ENCODE measurements around the gene RALY. TPM values are rescaled to one million over a fixed set of nuclear protein-coding genes. Genes with fewer than 3 reads are reported as not detected.
A peak's percentile ranks its signal among the peaks of the same experiment; 100 is the strongest.

RALY gene
- total RNA-seq = 92.4 TPM
- long read RNA-seq, full-length matches to known transcripts = 180 of 253 reads
- long read RNA-seq, partial matches to known transcripts = 37 of 253 reads
- long read RNA-seq, other reads (novel, unspliced or antisense) = 36 of 253 reads

DNA sequence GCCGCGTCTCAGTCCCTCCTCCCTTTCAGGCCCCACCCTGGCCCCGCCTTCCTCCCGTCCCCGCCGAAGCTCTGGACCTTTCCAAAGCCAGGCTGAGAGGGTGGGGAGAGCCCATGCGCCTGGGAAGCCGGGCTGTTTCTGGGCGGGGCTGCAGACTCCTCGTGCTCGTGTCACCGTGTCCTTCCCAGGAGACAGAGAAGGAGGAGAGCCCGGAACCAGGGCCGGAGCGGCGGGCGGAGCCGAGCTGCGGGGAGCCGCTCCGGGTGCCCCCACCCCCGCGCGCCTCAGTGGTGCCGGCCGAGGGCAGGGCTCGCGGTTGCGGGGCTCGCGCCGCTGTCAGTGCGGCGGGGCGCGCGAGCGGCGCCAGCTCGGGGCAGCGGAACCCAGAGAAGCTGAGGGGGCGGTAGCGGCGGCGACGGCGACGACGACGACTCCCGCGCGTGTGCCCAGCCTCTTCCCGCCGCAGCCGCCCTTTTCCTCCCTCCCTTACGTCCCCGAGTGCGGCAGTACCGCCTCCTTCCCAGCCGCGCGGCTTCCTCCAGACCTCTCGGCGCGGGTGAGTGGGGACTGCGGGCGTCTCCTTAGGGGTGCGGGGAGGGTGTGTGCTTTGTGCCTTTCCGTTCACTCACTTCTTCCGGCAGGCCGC is at the start of gene RALY:
TSS of gene RALY (plus strand) at position 336 of the 646 bp plus-strand sequence. CDS start 78,164 bp downstream, outside the sequence.
- peak; percentile 99 for DNase-seq (ENCODE audit: low spot score)

DNA sequence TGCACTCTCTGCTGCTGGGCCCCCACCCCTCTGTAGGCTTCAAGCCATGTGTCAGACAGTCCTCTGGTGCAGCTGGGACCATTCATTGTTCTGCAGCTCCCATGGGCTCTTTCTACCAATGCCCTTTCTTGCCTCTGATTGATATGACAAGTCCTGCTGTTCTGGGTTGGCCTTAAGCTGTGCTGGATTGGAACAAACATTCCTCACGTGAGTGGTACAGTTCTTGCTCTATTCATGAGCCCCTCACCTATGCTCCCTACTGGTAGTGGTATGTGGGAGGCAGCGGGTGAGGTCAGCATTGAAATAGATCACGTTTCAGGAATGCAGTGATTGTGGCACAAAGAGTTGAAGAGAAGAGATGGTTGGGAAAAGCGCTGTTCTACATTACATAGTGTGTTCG is 48.8 kb upstream of the RALY start:
- no peak for DNase-seq (ENCODE audit: low spot score)

DNA sequence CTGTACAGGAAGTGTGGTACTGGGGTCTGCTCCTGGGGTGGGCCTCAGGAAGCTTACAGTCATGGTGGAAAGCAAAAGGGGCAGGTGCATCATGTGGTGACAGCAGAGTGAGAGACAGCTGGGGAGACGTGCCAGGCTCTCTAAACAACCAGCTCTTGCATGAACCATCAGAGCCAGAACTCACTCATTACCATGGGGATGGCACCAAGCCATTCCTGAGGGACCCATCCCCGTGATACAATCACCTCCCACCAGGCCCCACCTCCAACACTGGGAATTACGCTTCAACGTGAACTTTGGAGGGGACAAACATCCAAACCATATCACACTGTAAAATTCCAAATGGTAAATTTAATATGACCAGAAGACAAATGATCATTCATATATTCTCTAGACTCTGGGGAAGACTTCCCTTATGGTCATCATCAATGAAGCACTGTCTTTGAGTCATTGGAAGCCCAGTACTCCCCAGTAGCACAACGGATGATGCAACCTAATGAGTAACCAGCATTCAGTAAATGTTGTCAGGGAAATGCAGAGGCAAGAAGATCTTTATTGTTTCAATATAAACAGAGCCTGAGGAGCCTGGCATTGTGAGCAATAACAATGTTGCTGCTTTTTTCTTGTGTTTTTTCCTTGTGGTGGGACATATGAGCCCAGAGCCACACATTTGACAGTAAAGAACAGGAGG is 48.2 kb upstream of the RALY start:
- DNase-seq (ENCODE audit: low spot score) = no peak

DNA sequence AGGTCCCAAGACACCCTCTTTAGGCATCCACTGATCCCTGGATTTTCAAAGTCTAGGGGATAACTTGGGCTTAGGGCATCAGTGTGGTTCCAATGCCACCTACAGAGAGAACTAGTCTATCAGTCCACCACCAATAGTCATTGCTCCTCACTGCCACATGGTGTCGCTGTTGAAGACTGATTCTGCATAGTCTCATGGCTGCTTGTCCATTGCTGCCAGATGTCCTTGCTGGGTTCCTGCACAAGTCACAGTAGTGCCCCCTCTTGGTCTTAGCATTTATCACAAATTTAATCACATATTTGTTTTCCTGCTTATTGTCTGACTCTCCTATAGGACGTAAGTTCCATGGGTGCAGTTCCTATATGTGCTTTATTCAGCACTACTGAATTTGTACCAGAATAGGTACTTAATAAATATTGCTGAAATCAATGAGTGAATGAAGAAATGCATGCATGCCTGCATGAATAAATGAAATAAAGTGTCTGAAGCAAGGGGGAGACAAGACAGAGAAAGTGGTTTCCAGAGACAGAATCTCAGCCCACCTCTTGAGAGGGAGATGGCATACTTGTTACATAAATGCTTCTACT is 45.9 kb upstream of the RALY start:
- no peak for DNase-seq (ENCODE audit: low spot score)

DNA sequence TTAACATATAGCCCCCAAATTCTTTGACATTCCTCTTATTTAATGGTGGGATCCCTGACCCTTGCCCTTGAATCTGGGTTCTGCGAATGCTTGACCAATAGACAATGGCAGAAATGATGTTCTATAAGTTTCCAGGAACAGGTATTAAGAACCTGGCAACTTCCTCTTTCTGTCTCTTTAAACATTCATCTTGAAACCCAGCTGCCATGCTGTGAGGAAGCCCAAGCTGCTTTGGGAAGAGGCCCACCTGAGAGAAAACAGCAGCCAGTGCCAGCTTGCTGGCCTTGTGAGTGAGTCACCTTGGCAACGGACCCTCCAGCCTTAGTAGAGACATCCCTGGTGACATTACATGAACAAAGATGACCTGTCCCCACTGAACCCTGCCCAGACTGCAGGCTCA is 45.2 kb upstream of the RALY start:
- no peak for DNase-seq (ENCODE audit: low spot score)

DNA sequence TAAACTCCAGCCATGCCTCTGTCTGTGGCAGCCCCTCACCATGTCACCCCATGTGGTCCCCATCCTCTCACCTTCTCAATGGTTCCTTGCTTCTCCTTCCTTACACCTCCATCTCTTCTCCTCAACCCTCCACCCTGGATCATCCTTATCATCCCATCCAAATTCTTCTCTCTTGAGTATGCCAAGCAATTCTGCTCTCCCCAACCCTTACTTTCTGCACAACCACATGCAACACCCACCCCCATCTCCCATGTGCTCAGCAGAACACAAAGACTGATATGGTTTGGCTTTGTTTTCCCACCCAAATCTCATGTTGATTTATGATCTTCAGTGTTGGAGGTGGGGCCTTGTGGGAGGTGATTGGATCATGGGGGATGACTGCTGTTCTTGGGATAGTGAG is 42.5 kb upstream of the RALY start:
- no peak for DNase-seq (ENCODE audit: low spot score)

DNA sequence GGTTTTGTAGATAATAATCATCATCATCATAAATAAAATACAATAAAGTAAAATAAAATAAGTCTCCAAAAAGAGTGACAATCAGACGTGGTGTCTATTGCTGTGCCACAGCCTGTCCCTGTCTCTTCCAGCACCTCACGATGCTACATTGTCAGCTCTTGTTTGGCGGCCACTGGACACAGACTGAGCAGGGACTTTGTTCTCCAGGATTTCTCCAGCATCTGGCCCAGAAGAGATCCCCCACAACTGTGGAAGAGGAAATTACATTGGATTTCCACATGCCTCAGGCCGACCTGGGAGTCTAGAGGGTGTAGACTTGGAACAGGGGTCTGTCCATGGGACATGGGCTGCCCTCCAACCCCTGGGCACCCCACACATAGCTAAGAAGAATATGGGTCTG is 39.2 kb upstream of the RALY start:
- no peak for DNase-seq (ENCODE audit: low spot score)

DNA sequence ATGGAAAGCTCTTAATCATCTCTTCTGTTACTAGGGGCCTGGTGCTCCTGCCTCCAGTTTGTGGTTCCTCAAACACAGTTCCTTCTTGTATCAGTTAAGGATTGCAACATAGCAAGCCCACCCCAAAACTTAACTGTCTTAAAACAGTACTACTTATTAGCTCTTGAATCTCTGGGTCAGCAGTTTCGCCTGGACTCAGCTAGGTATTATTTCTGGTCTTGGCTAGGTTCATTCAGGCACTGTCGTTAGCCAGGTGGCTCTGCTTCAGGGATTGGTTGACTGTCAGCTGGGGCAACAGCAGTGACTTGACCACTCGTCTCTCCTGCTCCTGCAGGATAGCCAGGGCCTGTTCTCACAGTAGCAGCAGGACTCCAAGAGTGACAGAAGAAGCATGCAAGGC is 30.0 kb upstream of the RALY start:
- no peak for DNase-seq (ENCODE audit: low spot score)

DNA sequence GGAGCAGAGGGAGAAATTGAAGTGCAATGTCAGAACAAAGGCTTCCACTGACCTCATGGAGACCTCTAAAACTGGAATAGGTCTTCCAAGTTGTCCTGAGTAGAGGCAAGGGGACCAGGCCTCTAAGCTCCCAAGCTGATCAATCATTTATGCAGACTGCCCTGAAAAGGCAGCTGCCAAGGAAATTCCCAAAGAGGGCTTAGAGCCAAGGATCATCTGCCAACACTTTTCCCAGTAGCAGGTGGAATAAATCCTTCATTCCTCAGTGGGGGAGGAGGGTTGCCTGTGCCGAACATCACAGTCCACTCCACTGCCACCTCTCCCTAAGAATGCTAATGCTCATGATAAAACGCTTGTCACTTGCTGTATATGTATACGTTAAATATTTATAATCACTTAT is 29.3 kb upstream of the RALY start:
- no peak for DNase-seq (ENCODE audit: low spot score)

DNA sequence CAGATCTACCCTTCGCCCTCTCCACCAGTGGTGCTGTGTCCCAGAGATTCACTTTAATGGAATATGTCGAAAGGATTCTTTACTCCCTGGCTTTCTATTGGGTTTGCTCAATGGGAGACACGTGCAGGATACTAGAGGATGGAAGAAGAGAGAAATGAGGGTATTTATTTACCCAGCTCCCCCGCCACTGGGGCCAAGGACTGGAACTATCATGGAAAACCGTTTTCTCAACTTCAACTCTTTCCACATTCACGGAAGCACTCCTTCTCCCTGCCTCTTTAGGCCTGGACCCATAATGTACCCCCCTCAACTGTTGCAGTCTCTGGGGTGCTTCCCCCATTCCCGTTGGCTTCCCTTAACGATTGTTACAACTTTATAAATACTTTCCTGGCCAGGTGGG is 26.6 kb upstream of the RALY start:
- no peak for DNase-seq (ENCODE audit: low spot score)

DNA sequence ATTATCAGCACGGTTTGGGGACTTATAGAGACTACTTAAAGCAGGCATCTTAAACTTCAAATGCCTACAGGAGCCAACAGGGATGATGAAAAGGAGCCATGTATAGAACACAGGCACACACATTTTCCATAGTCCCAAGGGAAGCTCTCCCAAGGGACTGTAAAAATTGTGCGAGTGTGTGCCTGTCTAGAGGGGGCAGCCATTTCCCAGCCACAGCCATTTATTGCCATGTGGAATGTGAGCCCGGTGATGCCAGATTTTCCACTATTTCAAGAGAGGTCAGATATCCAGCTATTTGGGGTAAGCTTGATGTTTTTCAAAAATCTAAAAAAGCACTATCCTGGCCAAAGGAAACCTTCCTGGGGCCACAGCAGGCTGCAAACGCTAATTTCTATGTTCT is 24.1 kb upstream of the RALY start:
- DNase-seq (ENCODE audit: low spot score) = no peak

DNA sequence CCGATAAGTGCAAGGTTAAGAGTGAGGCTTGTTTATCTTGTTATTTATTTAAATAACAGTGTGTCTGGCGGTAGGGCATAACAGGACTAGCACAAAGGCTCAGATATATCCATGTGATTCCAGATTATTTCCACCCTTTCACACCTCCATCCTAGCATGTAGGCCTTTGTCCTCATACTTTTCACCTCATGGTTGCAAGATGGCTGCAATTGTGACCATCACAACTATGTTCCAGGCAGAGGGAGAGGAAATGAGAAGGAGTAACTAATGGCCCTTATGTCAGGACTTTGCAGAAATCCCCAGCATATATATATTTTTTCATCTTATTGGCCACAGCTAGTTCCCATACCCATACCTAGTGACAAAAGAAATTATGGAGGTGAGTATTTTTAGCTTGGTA is 23.5 kb upstream of the RALY start:
- no peak for DNase-seq (ENCODE audit: low spot score)

DNA sequence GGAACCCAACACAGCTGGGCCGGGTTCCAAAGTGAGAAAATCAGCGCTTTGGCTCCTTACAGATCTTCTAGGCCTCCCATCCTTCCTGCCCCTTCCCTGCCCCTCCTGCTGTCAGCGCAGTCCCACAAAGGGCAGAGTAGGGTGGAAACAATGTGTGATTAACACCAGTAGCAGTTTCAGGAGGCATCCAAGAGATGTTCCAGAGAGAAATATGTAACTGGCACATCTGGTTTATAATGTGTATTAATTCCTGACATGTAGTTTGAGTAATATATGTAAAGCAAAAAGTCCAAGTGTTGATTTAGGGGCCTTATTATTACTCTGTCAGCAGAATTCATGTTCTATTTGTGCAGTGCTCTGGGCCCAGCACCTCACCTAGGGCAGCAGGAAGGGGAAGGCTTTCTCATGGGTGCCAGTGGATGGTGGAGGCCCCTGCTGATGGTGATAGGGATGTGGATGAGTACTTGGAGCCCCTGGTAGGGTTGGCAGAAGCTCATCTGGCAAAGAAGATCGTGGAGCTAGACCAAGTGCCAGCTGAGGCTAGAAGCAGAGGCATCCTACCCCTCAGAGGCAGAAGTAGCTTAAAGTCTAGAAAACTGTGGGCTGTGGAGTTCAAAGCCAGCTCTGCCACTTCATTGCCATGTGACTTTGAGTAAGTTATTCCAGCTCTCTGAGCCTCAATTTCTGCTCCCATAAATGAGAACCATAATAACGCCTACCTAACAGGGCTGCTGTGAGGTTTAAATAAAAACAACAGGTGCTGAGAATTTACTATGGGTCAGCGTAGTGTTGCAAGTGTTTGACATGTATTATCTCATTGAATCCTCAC is 22.4 kb upstream of the RALY start:
- peak; percentile 11 for DNase-seq (ENCODE audit: low spot score)

DNA sequence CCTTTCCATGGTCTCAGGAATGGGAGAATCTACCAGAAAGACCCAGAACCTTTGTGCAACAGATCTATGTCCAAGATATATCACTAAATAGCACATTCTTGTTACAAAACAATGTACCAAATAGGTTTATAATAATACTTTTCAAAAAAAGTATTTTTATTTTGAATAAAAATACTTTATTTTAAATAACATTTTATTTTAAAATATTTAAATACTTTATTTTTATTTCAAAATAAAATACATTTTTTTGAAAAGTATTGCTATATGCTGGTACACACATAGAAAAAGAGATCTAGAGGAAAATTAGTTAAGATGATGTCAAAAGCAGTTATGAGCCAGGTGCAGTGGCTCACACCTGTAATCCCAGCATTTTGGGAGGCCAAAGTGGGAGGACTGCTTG is 16.8 kb upstream of the RALY start:
- no peak for DNase-seq (ENCODE audit: low spot score)

DNA sequence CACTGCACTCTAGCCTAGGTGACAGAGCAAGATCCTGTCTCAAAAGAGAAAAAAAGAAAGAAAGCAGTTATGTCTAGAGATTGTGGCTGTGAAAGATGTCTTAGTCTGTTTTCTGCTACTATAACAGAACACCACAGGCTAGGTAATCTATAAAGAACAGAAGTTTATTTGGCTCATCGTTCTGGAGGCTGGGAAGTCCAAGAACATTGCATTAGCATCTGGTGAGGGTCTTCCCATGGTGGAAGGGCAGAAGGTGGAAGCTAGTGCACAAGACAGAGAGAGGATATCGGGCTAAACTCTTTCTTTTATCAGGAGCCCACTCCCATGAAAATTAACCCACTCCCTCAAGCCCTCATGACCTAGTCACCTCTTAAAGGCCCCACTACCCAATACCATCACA is 16.2 kb upstream of the RALY start:
- DNase-seq (ENCODE audit: low spot score) = no peak

DNA sequence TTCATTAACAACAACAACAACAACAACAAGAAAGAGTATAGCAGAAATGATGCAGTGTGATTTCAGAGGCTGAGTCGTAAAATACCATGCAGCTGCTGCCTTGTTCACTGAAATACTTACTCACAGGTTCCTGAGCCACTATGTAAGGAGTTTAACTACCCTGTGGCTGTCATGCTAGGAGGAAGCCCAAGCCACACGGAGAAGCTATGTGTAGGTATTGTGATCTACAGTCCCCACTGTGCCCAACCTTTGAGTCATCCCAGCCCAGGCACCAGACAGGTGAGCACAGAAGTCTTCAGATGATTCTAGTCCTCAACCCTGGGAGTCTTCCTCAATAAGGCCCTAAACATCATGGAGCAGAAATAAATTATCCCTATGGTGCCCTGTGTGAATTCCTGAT is 14.6 kb upstream of the RALY start:
- DNase-seq (ENCODE audit: low spot score) = no peak

DNA sequence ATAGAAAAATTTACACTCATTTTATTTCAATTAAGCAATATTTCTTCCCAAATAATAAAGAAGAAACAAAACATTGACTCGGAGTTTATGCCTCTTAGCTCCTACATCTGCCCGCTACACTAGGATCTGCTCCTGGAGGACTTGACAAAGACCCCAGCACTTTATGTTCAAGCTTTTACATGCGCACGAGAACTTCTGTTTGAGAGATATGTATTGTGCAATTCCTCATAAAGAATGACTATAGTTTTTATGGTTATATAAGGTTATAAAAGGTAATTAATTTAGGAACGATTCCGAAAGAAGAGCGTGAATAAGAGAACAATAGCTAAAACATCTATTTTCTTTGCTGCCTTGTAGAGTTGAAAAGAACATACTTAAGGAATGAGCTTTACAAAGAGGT is 12.4 kb upstream of the RALY start:
- DNase-seq (ENCODE audit: low spot score) = no peak

DNA sequence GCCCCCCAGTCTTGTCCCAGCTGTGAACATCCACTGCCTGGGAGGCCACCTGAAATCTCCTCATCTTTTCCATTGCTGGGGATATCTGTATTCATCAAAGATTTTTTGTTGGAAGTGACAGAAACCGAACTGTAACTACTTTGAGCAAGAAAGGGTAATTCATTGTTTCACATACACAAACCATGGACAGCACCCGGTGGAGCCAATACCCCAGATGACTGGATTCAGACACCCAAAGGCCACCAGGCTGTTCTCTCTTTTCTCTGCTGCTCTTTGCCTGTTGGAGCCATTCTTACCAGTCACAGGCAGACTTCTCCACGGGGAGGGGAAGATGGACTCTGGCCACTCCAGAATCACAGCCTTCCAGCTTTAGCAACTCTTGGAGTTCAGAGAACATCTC is 11.7 kb upstream of the RALY start:
- DNase-seq (ENCODE audit: low spot score) = no peak

DNA sequence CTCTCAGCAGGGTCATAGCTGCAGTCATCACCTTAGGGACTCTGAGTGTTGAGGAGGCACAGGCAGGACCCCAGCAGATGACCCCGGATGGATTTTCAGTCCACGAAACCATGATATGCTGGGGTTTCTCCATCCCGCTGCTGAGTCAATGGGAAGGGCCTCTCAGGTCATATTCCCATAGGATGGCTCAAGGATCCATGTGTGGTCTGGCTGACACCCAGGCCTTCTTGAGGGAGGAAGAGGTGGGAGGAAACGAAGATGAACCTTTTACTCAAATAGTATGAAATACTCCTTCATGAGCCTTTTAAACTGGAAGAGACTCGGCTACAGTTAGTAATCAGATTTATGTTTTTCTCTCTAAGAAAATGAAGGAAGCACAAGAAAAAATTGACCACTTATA is 10.3 kb upstream of the RALY start:
- no peak for DNase-seq (ENCODE audit: low spot score)

DNA sequence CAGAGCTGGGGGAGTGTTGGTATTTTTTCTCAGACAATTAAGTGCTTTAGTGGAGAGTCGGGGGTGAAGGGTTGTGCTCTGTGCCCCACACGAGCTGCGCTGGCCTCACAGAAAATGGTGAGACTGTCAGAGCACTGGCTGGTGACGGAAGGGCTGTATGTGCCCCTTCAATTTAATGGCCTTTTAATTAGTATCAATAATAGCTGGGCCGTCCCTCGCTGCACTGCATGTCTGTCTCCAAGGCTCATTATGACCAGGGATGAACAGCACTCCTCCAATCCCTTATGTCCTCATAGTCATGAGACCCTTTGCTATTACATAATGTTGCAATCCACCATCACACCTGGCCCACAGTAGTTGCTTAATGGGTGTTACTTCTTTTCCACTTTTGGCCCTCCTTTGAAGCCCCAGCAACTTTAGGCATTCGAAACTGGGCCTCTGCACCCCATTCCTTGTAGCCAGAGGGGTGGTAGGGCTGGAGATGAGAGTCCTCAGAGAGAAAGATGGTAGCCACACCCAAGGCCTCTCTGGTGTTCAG is 9.5 kb upstream of the RALY start:
- no peak for DNase-seq (ENCODE audit: low spot score)

DNA sequence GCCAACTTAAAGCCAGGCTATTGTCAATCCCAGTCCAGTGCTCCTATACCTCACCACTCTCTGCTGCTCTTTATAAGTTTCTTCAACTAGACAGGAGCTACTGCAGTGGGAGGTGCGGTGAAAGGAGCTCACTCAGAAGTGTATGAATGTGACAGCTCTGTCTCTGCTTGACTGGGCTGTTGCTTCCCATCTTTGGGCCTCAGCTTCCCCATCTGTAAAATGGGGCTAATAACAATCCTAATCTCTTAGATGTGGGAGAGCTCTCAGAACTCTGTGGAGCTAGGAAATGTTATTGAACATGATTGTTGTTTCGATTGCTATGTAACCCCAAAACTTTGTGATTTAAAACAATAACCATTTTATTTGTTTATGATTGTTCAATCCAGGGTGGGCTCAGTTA is 8.4 kb upstream of the RALY start:
- DNase-seq (ENCODE audit: low spot score) = no peak

DNA sequence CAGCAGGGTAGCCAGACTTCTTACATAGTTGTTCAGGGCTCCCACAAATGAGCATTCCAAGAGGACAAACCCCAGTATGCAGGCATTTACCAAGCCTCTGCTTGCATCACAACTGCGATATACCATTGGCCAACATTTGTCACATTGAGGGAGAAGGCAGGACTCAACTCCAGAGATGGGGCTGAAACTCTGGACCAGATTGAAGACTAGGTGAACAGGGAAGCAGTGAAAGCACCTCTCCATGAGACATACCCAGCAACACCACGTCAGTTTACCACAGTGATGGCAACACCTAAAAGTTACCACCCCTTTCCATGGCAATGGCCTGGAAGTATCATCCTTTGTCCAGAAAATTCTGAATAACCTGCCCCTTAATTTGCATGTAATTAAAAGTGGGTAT is 7.9 kb upstream of the RALY start:
- no peak for DNase-seq (ENCODE audit: low spot score)
